Adipose tissue (tissue), 3 donors: Measurements from ENCODE around the gene TK2. TPM values are rescaled to one million over a fixed set of nuclear protein-coding genes. Genes with fewer than 3 reads are reported as not detected.

Source experiments
- H3K27ac ChIP-seq: one replicate; pipeline ENCODE4 v1.5.1; 2013; ENCODE audit warnings: low read depth, low read length
- WGBS, 3 donors: extraction: QIAGEN DNeasy Blood & Tissue Kit; methylation state at CpG; one replicate each; pipeline ENCODE4 v1.1.7; 2013; 5-methylcytosine and 5-hydroxymethylcytosine counted together
- polyA plus RNA-seq, 3 donors: library from polyadenylated mRNA; stranded (reverse); fragments of 200-250 nt; gene quantifications; one replicate each; pipeline ENCODE4 v1.2.3, GENCODE V29; 2013
- donor health status: healthy with polysubstance abuse.
- donor health status: Bipolar disorder and iron deficiency.
- donor health status: healthy.

TK2 gene
- polyA plus RNA-seq, 3 donors, result 15.7 to 38.8 (median 37.2) TPM

GRCh38 chr16:66481081-66481942 lies 68.6 kb downstream of the TK2 start:
- no peak overlapping the region for H3K27ac ChIP-seq
- WGBS, 3 donors, result 83 to 87% (median 85%) methylated on average over 25 of the region's 25 CpGs

- no peak overlapping the region for H3K27ac ChIP-seq
- WGBS, 3 donors, result 75 to 91% (median 89%) methylated on average over 23 to 25 of the region's 25 CpGs
These were observed 69.4 kb downstream of the TK2 start for GRCh38 chr16:66480265-66481080.

- WGBS, 3 donors, result 79 to 85% (median 80%) methylated on average over 4 to 5 of the region's 5 CpGs
- no peak overlapping the region for H3K27ac ChIP-seq
These were observed 70.2 kb downstream of the TK2 start for GRCh38 chr16:66479661-66480264.

GRCh38 chr16:66478733-66479511 lies 71.0 kb downstream of the TK2 start:
- 25 to 31% (median 28%) methylated on average over 10 of the region's 10 CpGs for WGBS, 3 donors

GRCh38 chr16:66477028-66477515 lies 72.8 kb downstream of the TK2 start:
- WGBS, 3 donors, result 53 to 73% (median 70%) methylated on average over 2 of the region's 2 CpGs
- no peak overlapping the region for H3K27ac ChIP-seq

More at GRCh38 chr16:66478733-66479511, 71.0 kb downstream of the TK2 start:
- H3K27ac ChIP-seq, result no peak overlapping the region

- WGBS, 3 donors, result 58 to 62% (median 62%) methylated on average over 8 of the region's 8 CpGs
- no peak overlapping the region for H3K27ac ChIP-seq
These were observed 73.4 kb downstream of the TK2 start for GRCh38 chr16:66476328-66477027.

GRCh38 chr16:66475232-66475631 lies 74.7 kb downstream of the TK2 start:
- no peak overlapping the region for H3K27ac ChIP-seq
- 53 to 89% (median 75%) methylated on average over 2 of the region's 2 CpGs for WGBS, 3 donors

- 13 to 32% (median 29%) methylated on average over 4 of the region's 4 CpGs for WGBS, 3 donors
These were observed 75.1 kb downstream of the TK2 start for GRCh38 chr16:66474750-66475199.

GRCh38 chr16:66473654-66474519 lies 76.0 kb downstream of the TK2 start:
- no peak overlapping the region for H3K27ac ChIP-seq
- WGBS, 3 donors, result 87 to 95% (median 93%) methylated on average over 4 of the region's 4 CpGs

More at GRCh38 chr16:66474750-66475199, 75.1 kb downstream of the TK2 start:
- no peak overlapping the region for H3K27ac ChIP-seq

GRCh38 chr16:66473051-66473571 lies 76.8 kb downstream of the TK2 start:
- 81 to 86% (median 81%) methylated on average over 15 of the region's 15 CpGs for WGBS, 3 donors
- H3K27ac ChIP-seq, result no peak overlapping the region

- WGBS, 3 donors, result 87 to 91% (median 88%) methylated on average over 10 of the region's 10 CpGs
- no peak overlapping the region for H3K27ac ChIP-seq
These were observed 78.1 kb downstream of the TK2 start for GRCh38 chr16:66471716-66472393.

- 92 to 95% (median 94%) methylated on average over 10 of the region's 10 CpGs for WGBS, 3 donors
- no peak overlapping the region for H3K27ac ChIP-seq
These were observed 78.7 kb downstream of the TK2 start for GRCh38 chr16:66471264-66471663.

- WGBS, 3 donors, result 40 to 64% (median 54%) methylated on average over 2 of the region's 2 CpGs
- H3K27ac ChIP-seq, result no peak overlapping the region
These were observed 79.4 kb downstream of the TK2 start for GRCh38 chr16:66470556-66470955.

GRCh38 chr16:66469947-66470546 lies 79.9 kb downstream of the TK2 start:
- WGBS, 3 donors, result 84 to 97% (median 93%) methylated on average over 6 of the region's 6 CpGs

GRCh38 chr16:66469291-66469946 lies 80.5 kb downstream of the TK2 start:
- 92 to 97% (median 95%) methylated on average over 25 to 26 of the region's 26 CpGs for WGBS, 3 donors
- H3K27ac ChIP-seq, result no peak overlapping the region

More at GRCh38 chr16:66469947-66470546, 79.9 kb downstream of the TK2 start:
- no peak overlapping the region for H3K27ac ChIP-seq
